Pancreas (tissue), 10 donors: ENCODE data around the gene MYPOP. TPM values are rescaled to one million over a fixed set of nuclear protein-coding genes. Genes with fewer than 3 reads are reported as not detected.

Source experiments
- ATAC-seq, 4 donors: fragments of 200-7000 bp; cut with Tn5 transposase; one replicate each; pipeline versions ENCODE4 v1.8.0 to v1.9.1; 2020; ENCODE audit warnings: mild to moderate bottlenecking in 4 of 4, moderate library complexity in 4 of 4
- DNase-seq, 6 donors: peaks; one replicate each; pipeline ENCODE4 v3.0.0-alpha.2; 2020
- FAIRE-seq: peaks from 2 replicates; lab custom pipeline; 2012; peaks lifted over from hg19 to GRCh38; lab: Jason Lieb, UNC
- H3K27ac ChIP-seq, 4 donors: fragments of 200-600 bp; sonication (generic); 1 replicate in 3 of 4; 2 replicates in 1 of 4; pipeline versions ENCODE4 v1.5.0 to v1.8.0; 2020
- H3K27me3 ChIP-seq, 4 donors: fragments of 200-600 bp; one replicate each; pipeline ENCODE4 v1.8.0; 2021
- H3K36me3 ChIP-seq, 3 donors: fragments of 200-600 bp; sonication (generic) in 1 of 3; one replicate each; pipeline versions ENCODE4 v1.5.0 to v1.8.0; 2020 to 2021
- H3K4me1 ChIP-seq, 3 donors: fragments of 200-600 bp; one replicate each; pipeline ENCODE4 v1.8.0; 2021
- H3K4me3 ChIP-seq, 4 donors: fragments of 200-600 bp; sonication (generic) in 2 of 4; one replicate each; pipeline versions ENCODE4 v1.5.0 to v1.8.0; 2020 to 2021
- H3K9me3 ChIP-seq, 4 donors: fragments of 200-600 bp; one replicate each; pipeline ENCODE4 v1.8.0; 2021
- CTCF ChIP-seq, 4 donors: fragments of 200-600 bp; sonication (generic) in 3 of 4; IDR thresholded peaks; one replicate each; pipeline versions ENCODE4 v1.5.0 to v1.8.0; 2021; ENCODE audit warnings: antibody characterized with exemption in 4 of 4
- WGBS, 2 donors: extraction: QIAGEN DNeasy Blood & Tissue Kit; methylation state at CpG; one replicate each; pipeline ENCODE4 v1.1.7; 2013; 5-methylcytosine and 5-hydroxymethylcytosine counted together
- intact Hi-C, 3 donors: fragments of 100-400 bp; cut with DNase I; formaldehyde crosslinking; loops; one replicate each; pipeline versions ENCODE4 v1.11.1 to v1.14.2; 2022
- polyA plus RNA-seq, 2 donors: library from polyadenylated mRNA; stranded (reverse); fragments of 200-250 nt; gene quantifications; one replicate each; pipeline ENCODE4 v1.2.3, GENCODE V29; 2013
- total RNA-seq, 6 donors: library from RNA; stranded (reverse); fragmentation: NEBNext Ultra II Directional in 4 of 6; extraction: Animal tissue kit (Norgen Biotek cat#: 25700) in 4 of 6; gene quantifications; one replicate each; pipeline versions ENCODE4 v1.2.1 to v1.2.4, GENCODE V29; 2021 to 2023
- donor health status: healthy with polysubstance abuse.
- donor health status: DM: no; HTN: no; CAD: no; lungs with moderate emphysema.
- donor health status: DM: no; HTN: no; CAD: no.
- donor health status: control.
- donor health status: control.
- donor health status: Bipolar disorder and iron deficiency.
- donor health status: DM: yes; HTN: yes; CAD: no.
- donor health status: DM: no; HTN: no; CAD: no.
- donor health status: DM: no; HTN: no; CAD: no.
- donor health status: DM: yes; HTN: yes; CAD: no.

MYPOP gene
- total and polyA plus RNA-seq, 8 donors: 3.6 to 6.9 (median 4.7) TPM

GRCh38 chr19:45931055-45931454, 28.6 kb upstream of the MYPOP start:
- Histone ChIP-seq H3K27me3 (no peaks in the 10 kb centered on the region), H3K4me1 (peaks cover 0 to 5% (median 0%) of the 10 kb centered on the region in 3 donors), H3K9me3 (no peaks in the 10 kb centered on the region), H3K27ac (no peak overlapping the region), H3K36me3 (no peaks in the 10 kb centered on the region), H3K4me3 (no peak overlapping the region)
- no peak for TF ChIP-seq CTCF (IDR thresholded peaks at IDR 0.05)
- intact Hi-C loops: no loop called here
- ATAC-seq (no peak), DNase-seq (no peak), FAIRE-seq (no peak)
- WGBS, 2 donors: 61 to 63% methylated on average over 3 of the region's 3 CpGs

GRCh38 chr19:45929247-45929646, 26.8 kb upstream of the MYPOP start:
- no peak for ATAC-seq
- Histone ChIP-seq H3K36me3 (no peaks in the 10 kb centered on the region), H3K4me1 (peaks cover 0 to 5% (median 0%) of the 10 kb centered on the region in 3 donors), H3K4me3 (no peak overlapping the region), H3K27ac (no peak overlapping the region), H3K9me3 (no peaks in the 10 kb centered on the region), H3K27me3 (no peaks in the 10 kb centered on the region)
- 74 to 75% methylated on average over 2 of the region's 2 CpGs for WGBS, 2 donors
- DNase-seq: no peak
- intact Hi-C loops: no loop called here
- TF ChIP-seq CTCF (IDR thresholded peaks at IDR 0.05): no peak
- FAIRE-seq: no peak

GRCh38 chr19:45927565-45928261, 25.3 kb upstream of the MYPOP start:
- H3K27ac ChIP-seq: no peak overlapping the region
- DNase-seq (peak; percentile 90 to 93 (median 92)), FAIRE-seq (no peak), ATAC-seq (peak; percentile 92 to 100 (median 99))
- peaks cover 0 to 5% (median 0%) of the 10 kb centered on the region in 3 donors for H3K4me1 ChIP-seq
- intact Hi-C loops: no loop called here
- H3K9me3 ChIP-seq: no peaks in the 10 kb centered on the region
- H3K36me3 ChIP-seq: no peaks in the 10 kb centered on the region
- H3K27me3 ChIP-seq: no peaks in the 10 kb centered on the region
- no peak for TF ChIP-seq CTCF (IDR thresholded peaks at IDR 0.05)
- no peak overlapping the region for H3K4me3 ChIP-seq
- whole genome bisulfite sequencing, 2 donors: 9 to 11% methylated on average over 33 of the region's 33 CpGs

GRCh38 chr19:45924891-45925447, 22.6 kb upstream of the MYPOP start:
- WGBS, 2 donors: 52 to 53% methylated on average over 6 of the region's 6 CpGs
- intact Hi-C loops: no loop called here
- ATAC-seq (no peak), DNase-seq (no peak), FAIRE-seq (no peak)
- Histone ChIP-seq H3K9me3 (no peaks in the 10 kb centered on the region), H3K27me3 (no peaks in the 10 kb centered on the region), H3K4me1 (peaks cover 0 to 5% (median 0%) of the 10 kb centered on the region in 3 donors), H3K4me3 (no peak overlapping the region), H3K36me3 (no peaks in the 10 kb centered on the region), H3K27ac (no peak overlapping the region)
- no peak for TF ChIP-seq CTCF (IDR thresholded peaks at IDR 0.05)

GRCh38 chr19:45922281-45922680, 19.9 kb upstream of the MYPOP start:
- no peaks in the 10 kb centered on the region for H3K4me1 ChIP-seq
- H3K27me3 ChIP-seq: no peaks in the 10 kb centered on the region
- no peak overlapping the region for H3K27ac ChIP-seq
- no peak for TF ChIP-seq CTCF (IDR thresholded peaks at IDR 0.05)
- no peaks in the 10 kb centered on the region for H3K9me3 ChIP-seq
- intact Hi-C loops: no loop called here
- FAIRE-seq (no peak), DNase-seq (no peak), ATAC-seq (no peak)
- no peaks in the 10 kb centered on the region for H3K36me3 ChIP-seq
- H3K4me3 ChIP-seq: no peak overlapping the region
- 74 to 81% methylated on average over 9 of the region's 9 CpGs for WGBS, 2 donors
